ENCODE results near the gene PLCG2.
A peak's percentile ranks its signal among the peaks of the same experiment; 100 is the strongest.

Gene PLCG2

DNA sequence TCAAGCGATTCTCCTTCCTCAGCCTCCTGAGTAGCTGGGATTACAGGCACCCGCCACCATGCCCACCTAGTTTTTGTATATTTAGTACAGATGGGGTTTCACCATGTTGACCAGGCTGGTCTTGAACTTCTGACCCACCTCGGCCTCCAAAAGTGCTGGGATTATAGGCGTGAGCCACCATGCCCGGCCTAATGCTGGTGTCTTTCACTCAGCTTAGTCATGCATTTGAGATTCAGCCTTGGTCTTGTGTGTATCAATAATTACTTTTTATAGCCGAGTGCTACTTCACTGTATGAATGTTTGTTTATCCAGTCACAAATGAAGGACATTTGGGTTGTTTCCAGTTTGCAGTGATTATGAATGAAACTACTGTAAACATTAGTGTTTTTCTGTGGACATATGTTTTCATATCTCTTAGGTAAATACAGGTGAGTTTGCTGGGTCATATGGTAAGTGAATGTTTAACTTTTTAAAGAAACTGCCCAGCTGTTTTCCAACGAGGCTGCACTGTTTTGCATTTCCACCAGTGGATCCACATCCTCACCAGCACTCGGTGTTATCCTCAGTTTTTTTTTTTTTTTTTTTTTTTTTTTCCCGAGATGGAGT, 11.0 kb upstream of the PLCG2 start:
- Histone ChIP-seq H3K36me3 (ENCODE audit: insufficient read depth, low read length) (no peaks in the 10 kb centered on the region), H3K9me3 (ENCODE audit: control insufficient read depth, insufficient read depth, low read length) (no peaks in the 10 kb centered on the region), H3K9ac (ENCODE audit: low read depth, low read length) (no peak overlapping the region), H3K4me1 (ENCODE audit: insufficient read depth, low read length) (peaks cover 5% of the 10 kb centered on the region; the same call in 1 of the 2 replicates)

- H3K9me3 ChIP-seq (ENCODE audit: control insufficient read depth, insufficient read depth, low read length): no peaks in the 10 kb centered on the region
- H3K4me1 ChIP-seq (ENCODE audit: insufficient read depth, low read length): peaks cover 5% of the 10 kb centered on the region; the same call in 1 of the 2 replicates
- H3K36me3 ChIP-seq (ENCODE audit: insufficient read depth, low read length): no peaks in the 10 kb centered on the region
- H3K9ac ChIP-seq (ENCODE audit: low read depth, low read length): no peak overlapping the region
These were observed 9.1 kb upstream of the PLCG2 start for GRCh38 chr16:81770008-81770407.

- no peak overlapping the region for H3K9ac ChIP-seq (ENCODE audit: low read depth, low read length)
- no peaks in the 10 kb centered on the region for H3K4me1 ChIP-seq (ENCODE audit: insufficient read depth, low read length)
- no peaks in the 10 kb centered on the region for H3K9me3 ChIP-seq (ENCODE audit: control insufficient read depth, insufficient read depth, low read length)
- no peaks in the 10 kb centered on the region for H3K36me3 ChIP-seq (ENCODE audit: insufficient read depth, low read length)
These were observed 4.7 kb upstream of the PLCG2 start for GRCh38 chr16:81774348-81774747.

DNA sequence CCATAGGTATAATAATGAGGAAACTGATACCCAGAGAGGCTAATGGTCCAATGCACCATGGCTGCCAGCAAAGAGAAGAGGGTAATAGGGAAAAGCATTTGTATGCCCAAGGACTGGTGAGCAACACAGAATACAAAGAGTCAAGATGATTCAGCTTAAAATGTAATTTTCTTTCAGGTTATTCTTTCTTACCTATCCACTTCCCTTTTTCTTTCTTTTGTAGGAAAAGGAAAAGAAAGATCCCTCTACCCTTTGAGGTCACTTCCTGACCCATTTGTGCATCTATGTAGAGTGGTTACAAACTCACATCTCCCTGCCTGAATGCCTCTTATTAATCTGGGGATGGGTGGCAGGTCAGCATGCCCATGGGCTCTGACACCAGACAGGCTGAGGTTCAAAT, 3.5 kb upstream of the PLCG2 start:
- Histone ChIP-seq H3K9me3 (ENCODE audit: control insufficient read depth, insufficient read depth, low read length) (no peaks in the 10 kb centered on the region), H3K36me3 (ENCODE audit: insufficient read depth, low read length) (no peaks in the 10 kb centered on the region), H3K9ac (ENCODE audit: low read depth, low read length) (no peak overlapping the region), H3K4me1 (ENCODE audit: insufficient read depth, low read length) (no peaks in the 10 kb centered on the region)

DNA sequence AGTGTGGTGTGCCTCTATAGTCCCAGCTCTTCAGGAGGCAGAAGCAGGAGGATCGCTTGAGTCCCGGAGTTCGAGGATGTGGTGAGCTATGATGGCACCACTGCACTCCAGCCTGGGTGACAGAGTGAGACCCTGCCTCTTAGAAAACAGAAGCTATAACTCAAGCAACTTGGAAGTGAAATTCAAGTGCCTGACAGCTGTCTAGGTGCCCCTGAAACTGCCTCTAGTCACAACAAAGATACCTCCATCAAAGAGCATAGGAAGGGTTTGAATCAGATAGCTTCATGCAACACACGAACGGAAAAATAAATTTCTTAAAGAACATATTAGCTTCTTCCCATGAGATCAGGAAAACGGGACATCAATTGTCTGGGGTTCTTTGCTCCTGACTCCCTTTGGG, 860 bp upstream of the PLCG2 start:
- Histone ChIP-seq H3K36me3 (ENCODE audit: insufficient read depth, low read length) (no peaks in the 10 kb centered on the region), H3K4me1 (ENCODE audit: insufficient read depth, low read length) (no peaks in the 10 kb centered on the region), H3K9me3 (ENCODE audit: control insufficient read depth, insufficient read depth, low read length) (no peaks in the 10 kb centered on the region), H3K9ac (ENCODE audit: low read depth, low read length) (peak overlapping the region; percentile 72; the same call in 1 of the 2 replicates)

GRCh38 chr16:81779536-81780320, 637 bp downstream of the PLCG2 start:
- Histone ChIP-seq H3K9ac (ENCODE audit: low read depth, low read length) (peak overlapping the region; percentile 72), H3K36me3 (ENCODE audit: insufficient read depth, low read length) (no peaks in the 10 kb centered on the region), H3K4me1 (ENCODE audit: insufficient read depth, low read length) (no peaks in the 10 kb centered on the region), H3K9me3 (ENCODE audit: control insufficient read depth, insufficient read depth, low read length) (no peaks in the 10 kb centered on the region)

DNA sequence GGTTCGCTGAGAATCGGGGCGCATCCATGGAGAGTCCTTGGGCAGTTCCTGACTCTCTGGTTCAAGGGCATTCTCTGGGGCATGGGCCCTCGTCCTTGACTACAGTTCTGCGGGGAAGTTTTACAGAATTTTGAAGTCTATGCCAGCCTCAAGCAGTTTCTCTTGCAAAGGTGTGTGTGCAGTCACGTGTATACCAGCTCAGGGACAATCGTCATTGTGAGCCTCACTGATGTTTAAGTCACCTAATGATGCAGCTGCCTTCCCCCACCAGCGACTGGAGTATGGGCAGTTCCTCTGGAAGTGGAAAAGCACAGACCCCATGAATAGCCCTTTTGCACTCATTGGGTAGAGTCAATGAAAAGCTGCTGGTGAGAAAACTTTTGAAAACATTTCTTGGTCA, 1.3 kb downstream of the PLCG2 start:
- H3K9ac ChIP-seq (ENCODE audit: low read depth, low read length): no peak overlapping the region
- H3K4me1 ChIP-seq (ENCODE audit: insufficient read depth, low read length): no peaks in the 10 kb centered on the region
- H3K36me3 ChIP-seq (ENCODE audit: insufficient read depth, low read length): no peaks in the 10 kb centered on the region
- no peaks in the 10 kb centered on the region for H3K9me3 ChIP-seq (ENCODE audit: control insufficient read depth, insufficient read depth, low read length)

- H3K9me3 ChIP-seq (ENCODE audit: control insufficient read depth, insufficient read depth, low read length): no peaks in the 10 kb centered on the region
- H3K9ac ChIP-seq (ENCODE audit: low read depth, low read length): no peak overlapping the region
- H3K36me3 ChIP-seq (ENCODE audit: insufficient read depth, low read length): no peaks in the 10 kb centered on the region
- H3K4me1 ChIP-seq (ENCODE audit: insufficient read depth, low read length): peaks cover 10% of the 10 kb centered on the region; the same call in 1 of the 2 replicates
These were observed 3.1 kb downstream of the PLCG2 start for GRCh38 chr16:81782236-81782635.

- Histone ChIP-seq H3K4me1 (ENCODE audit: insufficient read depth, low read length) (peaks cover 10% of the 10 kb centered on the region; the same call in 1 of the 2 replicates), H3K9me3 (ENCODE audit: control insufficient read depth, insufficient read depth, low read length) (no peaks in the 10 kb centered on the region), H3K36me3 (ENCODE audit: insufficient read depth, low read length) (no peaks in the 10 kb centered on the region), H3K9ac (ENCODE audit: low read depth, low read length) (no peak overlapping the region)
These were observed 5.1 kb downstream of the PLCG2 start for GRCh38 chr16:81784072-81784795.

DNA sequence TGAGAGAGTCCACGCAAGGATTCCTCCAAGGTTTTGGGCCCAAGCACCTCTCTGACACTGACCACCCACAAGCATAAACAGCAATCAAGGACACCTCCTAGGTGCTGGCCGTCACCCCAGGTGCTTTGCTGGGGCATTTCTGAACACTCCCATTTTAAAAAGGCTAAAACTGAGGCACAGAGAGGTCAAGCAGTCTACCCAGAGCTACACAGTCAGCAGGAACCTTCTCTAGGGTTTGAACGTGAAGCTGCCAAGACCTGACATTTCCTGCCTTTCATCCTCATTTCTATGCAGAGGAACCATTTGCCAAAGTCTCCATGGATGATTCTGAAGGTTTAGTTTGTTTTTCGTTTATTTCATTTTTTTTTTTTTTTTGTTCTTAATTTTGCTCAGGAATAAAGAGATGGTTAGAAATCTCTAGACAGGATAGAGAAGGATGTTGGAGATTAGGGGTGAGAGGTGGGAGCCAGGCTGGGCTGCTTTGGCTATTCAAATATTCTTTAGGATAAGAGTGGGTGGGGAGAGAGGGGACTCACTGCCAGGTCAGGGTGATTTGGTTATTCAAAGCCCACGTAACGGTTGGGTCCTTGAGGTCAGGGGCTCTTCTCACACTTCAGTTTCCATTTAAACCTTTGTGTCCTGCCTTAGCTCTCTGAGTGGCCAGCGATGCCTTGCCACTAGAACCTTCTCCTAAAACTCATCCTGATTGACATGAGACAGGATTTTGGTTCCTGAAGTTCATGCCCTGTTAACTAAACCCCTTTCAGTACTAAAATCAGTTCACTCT, 6.2 kb downstream of the PLCG2 start:
- Histone ChIP-seq H3K9ac (ENCODE audit: low read depth, low read length) (no peak overlapping the region), H3K4me1 (ENCODE audit: insufficient read depth, low read length) (peaks cover 10% of the 10 kb centered on the region; the same call in 1 of the 2 replicates), H3K36me3 (ENCODE audit: insufficient read depth, low read length) (no peaks in the 10 kb centered on the region), H3K9me3 (ENCODE audit: control insufficient read depth, insufficient read depth, low read length) (no peaks in the 10 kb centered on the region)

DNA sequence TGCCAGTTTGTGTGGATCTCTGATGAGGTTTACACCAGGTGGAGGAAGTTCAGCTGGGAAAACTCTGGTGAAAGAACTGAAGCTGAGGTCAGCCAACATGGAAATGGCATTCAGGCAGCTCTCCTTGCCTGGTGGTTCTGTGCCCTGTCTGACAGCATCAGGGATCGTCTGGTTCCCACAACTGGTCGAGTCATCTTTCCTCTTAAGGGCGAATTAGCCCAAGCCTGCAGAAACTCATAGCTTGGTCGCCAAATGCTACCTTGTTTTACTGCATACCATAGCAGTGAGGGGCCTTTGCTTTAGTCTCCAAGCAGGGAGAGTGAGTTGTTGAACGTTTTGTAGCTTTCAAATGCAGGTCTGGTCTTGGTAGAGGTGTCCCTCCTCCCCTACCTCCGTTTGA, 7.2 kb downstream of the PLCG2 start:
- no peaks in the 10 kb centered on the region for H3K9me3 ChIP-seq (ENCODE audit: control insufficient read depth, insufficient read depth, low read length)
- H3K36me3 ChIP-seq (ENCODE audit: insufficient read depth, low read length): no peaks in the 10 kb centered on the region
- no peak overlapping the region for H3K9ac ChIP-seq (ENCODE audit: low read depth, low read length)
- H3K4me1 ChIP-seq (ENCODE audit: insufficient read depth, low read length): peaks cover 10% of the 10 kb centered on the region; the same call in 1 of the 2 replicates

DNA sequence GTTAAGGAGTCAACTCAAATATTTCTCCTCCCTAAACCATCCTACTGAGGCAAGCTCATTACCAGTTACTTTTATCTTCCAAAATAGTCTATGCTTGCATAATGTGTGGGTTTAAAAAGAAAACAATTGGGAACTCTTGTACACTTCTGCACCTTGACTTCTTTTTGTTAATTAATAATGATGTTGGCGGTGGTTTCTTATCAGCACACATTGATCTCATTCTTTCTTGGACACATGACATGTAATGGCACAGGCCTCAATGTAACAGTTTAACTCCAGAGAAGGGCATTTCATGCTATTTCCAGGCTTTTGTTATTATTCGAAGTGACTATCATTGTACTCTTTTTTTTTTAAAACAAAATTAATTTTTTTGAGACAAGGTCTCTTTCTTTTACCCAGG, 7.8 kb downstream of the PLCG2 start:
- no peaks in the 10 kb centered on the region for H3K9me3 ChIP-seq (ENCODE audit: control insufficient read depth, insufficient read depth, low read length)
- no peaks in the 10 kb centered on the region for H3K36me3 ChIP-seq (ENCODE audit: insufficient read depth, low read length)
- H3K9ac ChIP-seq (ENCODE audit: low read depth, low read length): no peak overlapping the region
- peaks cover 10% of the 10 kb centered on the region; the same call in 1 of the 2 replicates for H3K4me1 ChIP-seq (ENCODE audit: insufficient read depth, low read length)

DNA sequence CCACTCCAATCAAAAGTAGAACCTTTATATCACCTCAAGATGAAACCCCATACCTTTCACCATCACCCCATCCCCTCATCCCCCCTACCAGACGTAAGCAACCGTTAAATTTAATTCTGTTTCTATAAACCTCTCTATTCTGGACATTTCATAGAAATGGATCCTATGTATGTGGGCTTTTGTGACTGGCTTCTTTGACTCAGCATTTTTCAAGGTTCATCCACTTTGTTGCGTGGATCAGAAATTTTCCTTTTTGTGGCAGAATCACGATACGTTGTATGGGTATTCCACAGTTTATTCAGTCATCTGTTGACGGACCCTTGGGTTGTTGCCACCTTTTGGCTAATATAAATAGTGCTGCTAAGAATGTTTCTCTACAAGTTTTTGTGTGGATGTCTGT, 8.6 kb downstream of the PLCG2 start:
- Histone ChIP-seq H3K9me3 (ENCODE audit: control insufficient read depth, insufficient read depth, low read length) (no peaks in the 10 kb centered on the region), H3K36me3 (ENCODE audit: insufficient read depth, low read length) (no peaks in the 10 kb centered on the region), H3K9ac (ENCODE audit: low read depth, low read length) (no peak overlapping the region), H3K4me1 (ENCODE audit: insufficient read depth, low read length) (peaks cover 10% of the 10 kb centered on the region; the same call in 1 of the 2 replicates)

- no peak overlapping the region for H3K9ac ChIP-seq (ENCODE audit: low read depth, low read length)
- H3K4me1 ChIP-seq (ENCODE audit: insufficient read depth, low read length): peaks cover 10% of the 10 kb centered on the region; the same call in 1 of the 2 replicates
- H3K9me3 ChIP-seq (ENCODE audit: control insufficient read depth, insufficient read depth, low read length): no peaks in the 10 kb centered on the region
- no peaks in the 10 kb centered on the region for H3K36me3 ChIP-seq (ENCODE audit: insufficient read depth, low read length)
These were observed 11.2 kb downstream of the PLCG2 start for GRCh38 chr16:81790277-81790676.
